ENCODE data around the gene POLA2. TPM values are rescaled to one million over a fixed set of nuclear protein-coding genes. Genes with fewer than 3 reads are reported as not detected.

Gene POLA2
- total RNA-seq, 1 experiment from 2014 or later = 35.6 TPM

DNA sequence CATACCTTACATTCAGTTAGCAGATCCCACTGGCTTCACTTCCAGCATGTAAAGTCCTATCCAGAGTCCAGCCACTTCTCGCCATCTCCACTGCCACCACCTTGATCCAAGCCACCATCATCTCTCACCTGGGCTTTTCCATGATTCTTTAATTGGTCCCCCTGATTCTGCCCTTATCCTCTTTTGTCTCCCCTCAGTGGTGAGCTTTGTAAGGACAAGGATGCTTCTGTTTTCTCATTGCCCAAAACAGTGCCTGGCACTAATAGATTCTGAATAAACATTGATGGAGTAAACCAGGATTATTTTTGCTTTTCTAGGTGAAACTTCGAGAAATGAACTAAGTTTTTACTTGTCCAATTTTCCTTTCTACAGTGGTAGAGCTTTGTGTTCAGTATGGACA lies 4.4 kb downstream of the POLA2 start:
- peaks cover 48% of the 10 kb centered on the region for H3K36me3 Mint-ChIP-seq
- POLR2A ChIA-PET = no interaction called here

DNA sequence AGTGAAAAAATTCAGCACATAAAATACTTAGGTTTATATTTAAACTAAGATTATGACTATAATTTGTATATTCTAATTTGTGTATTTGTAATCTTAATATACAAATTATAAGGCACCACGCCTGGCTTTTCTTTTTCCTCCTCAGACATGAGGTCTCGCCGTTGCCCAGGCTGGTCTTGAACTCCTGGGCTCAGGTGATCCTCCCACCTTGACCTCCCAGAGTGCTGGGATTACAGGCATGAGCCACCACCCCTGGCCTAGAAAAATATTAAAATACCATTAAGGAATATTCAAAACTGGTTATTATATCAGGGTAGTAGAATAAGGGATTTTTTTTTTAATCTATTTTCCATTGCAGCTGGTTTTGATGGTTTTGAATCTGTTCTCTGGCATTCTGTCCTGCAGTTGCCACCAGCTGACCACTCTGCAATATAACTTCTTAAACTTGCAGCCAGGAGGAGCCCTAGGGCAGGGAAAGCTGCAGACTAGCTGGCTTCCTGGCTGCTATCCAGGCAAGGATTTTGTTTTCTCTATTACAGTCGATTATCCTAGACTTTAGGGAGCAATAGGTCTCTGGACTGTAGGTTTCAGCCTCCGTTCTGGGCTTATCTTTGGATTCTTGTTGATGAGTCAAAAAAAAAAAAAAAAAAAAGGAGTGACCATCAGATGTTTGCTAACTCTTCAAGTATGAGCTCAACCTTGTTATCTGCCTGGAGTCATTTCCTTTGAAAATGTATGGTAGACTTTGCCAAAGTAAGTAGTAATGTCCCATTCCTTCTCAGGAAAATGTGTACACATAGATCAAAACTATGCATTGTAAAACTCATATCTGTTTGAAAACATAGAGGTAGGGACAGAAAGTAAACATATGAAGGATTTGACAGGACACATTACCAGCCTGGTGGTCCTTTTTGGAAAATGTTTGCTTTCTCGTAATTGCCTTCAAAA lies 13.2 kb downstream of the POLA2 start:
- Mint-ChIP-seq H3K27ac (no peak overlapping the region), H3K9me3 (no peaks in the 10 kb centered on the region), H3K27me3 (ENCODE audit: low read depth) (no peaks in the 10 kb centered on the region), H3K4me3 (no peak overlapping the region), H3K36me3 (peaks cover 53% of the 10 kb centered on the region), H3K4me1 (peaks cover 9% of the 10 kb centered on the region)
- ChIA-PET CTCF (interaction anchor here (0.5 to 7.0 kb wide), 61 partner anchors 9 to 750 kb away, joined by 3 to 156 read pairs (median 5); partner anchors contain the start of genes ARL2, CAPN1, CDC42EP2 and DPF2), POLR2A (interaction anchor here (0.6 to 1.5 kb wide), 10 partner anchors 13 to 327 kb away, joined by 3 to 7 read pairs (median 4); partner anchors contain the start of gene POLA2)
- no peak for TF ChIP-seq RELA (CRISPR knock-in tag; IDR thresholded peaks at IDR 0.05; ENCODE audit: borderline replicate concordance)
- TF ChIP-seq, protein P1, sequence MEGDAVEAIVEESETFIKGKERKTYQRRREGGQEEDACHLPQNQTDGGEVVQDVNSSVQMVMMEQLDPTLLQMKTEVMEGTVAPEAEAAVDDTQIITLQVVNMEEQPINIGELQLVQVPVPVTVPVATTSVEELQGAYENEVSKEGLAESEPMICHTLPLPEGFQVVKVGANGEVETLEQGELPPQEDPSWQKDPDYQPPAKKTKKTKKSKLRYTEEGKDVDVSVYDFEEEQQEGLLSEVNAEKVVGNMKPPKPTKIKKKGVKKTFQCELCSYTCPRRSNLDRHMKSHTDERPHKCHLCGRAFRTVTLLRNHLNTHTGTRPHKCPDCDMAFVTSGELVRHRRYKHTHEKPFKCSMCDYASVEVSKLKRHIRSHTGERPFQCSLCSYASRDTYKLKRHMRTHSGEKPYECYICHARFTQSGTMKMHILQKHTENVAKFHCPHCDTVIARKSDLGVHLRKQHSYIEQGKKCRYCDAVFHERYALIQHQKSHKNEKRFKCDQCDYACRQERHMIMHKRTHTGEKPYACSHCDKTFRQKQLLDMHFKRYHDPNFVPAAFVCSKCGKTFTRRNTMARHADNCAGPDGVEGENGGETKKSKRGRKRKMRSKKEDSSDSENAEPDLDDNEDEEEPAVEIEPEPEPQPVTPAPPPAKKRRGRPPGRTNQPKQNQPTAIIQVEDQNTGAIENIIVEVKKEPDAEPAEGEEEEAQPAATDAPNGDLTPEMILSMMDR (IDR thresholded peaks at IDR 0.05) = peak; percentile 43; the same call in 1 of the 2 replicates
- DNase-seq (ENCODE audit: low spot score) (peak; percentile 65), ATAC-seq (peak; percentile 97)

More for the DNA sequence above, 4.4 kb downstream of the POLA2 start:
- Mint-ChIP-seq H3K27me3 (ENCODE audit: low read depth) (peaks cover 1% of the 10 kb centered on the region), H3K9me3 (no peaks in the 10 kb centered on the region), H3K4me3 (no peak overlapping the region), H3K27ac (no peak overlapping the region; the same call in 1 of the 2 replicates), H3K4me1 (peaks cover 14% of the 10 kb centered on the region)
- DNase-seq (ENCODE audit: low spot score) = peak; percentile 25
- TF ChIP-seq ELF4 (CRISPR knock-in tag; IDR thresholded peaks at IDR 0.05; ENCODE audit: low read depth) (no peak), IRF2 (CRISPR knock-in tag; IDR thresholded peaks at IDR 0.05; ENCODE audit: borderline replicate concordance, low read depth) (no peak)
- TF ChIP-seq, protein P1 (IDR thresholded peaks at IDR 0.05) = peak; percentile 33; the same call in 1 of the 2 replicates
- ATAC-seq = no peak
- CTCF ChIA-PET = interaction anchor here (0.6 to 6.4 kb wide), 29 partner anchors 9 to 378 kb away, joined by 3 to 51 read pairs (median 4); partner anchors contain the start of genes DPF2, TM7SF2 and ZNHIT2

DNA sequence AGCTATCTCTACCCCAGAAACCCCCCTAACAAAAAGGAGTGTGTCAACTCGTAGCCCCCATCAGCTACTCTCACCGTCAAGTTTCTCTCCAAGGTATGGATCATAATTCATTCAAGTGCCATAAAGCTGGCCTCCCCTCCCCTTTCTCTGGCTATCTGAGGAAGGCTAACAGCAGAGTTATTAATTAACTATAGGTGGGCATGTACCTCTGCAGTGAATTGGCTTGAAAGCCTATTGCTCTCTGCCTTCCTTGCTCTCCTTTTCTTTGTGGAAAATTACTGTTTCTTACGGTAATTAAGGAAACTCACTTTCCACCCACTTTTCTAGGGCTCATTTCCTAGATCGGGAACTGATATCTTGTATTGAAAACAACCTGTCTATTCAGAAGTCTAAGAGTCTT lies 14.1 kb downstream of the POLA2 start:
- ATAC-seq = no peak
- Mint-ChIP-seq H3K27me3 (ENCODE audit: low read depth) (no peaks in the 10 kb centered on the region), H3K4me3 (no peak overlapping the region), H3K36me3 (peaks cover 49% of the 10 kb centered on the region), H3K27ac (no peak overlapping the region), H3K9me3 (no peaks in the 10 kb centered on the region), H3K4me1 (peaks cover 9% of the 10 kb centered on the region)
- no peak for DNase-seq (ENCODE audit: low spot score)
- ChIA-PET POLR2A (interaction anchor here (0.6 to 0.7 kb wide), 4 partner anchors 14 to 326 kb away, joined by 3 to 6 read pairs (median 4); partner anchors contain the start of gene POLA2), CTCF (interaction anchor here (0.6 to 7.0 kb wide), 37 partner anchors 12 to 474 kb away, joined by 3 to 156 read pairs (median 6); partner anchors contain the start of genes ARL2, CAPN1, CDC42EP2 and DPF2)
- no peak for TF ChIP-seq NFYB (CRISPR knock-in tag; conservative IDR thresholded peaks at IDR 0.05; ENCODE audit: low read depth)
- TF ChIP-seq OVOL2 (CRISPR knock-in tag; IDR thresholded peaks at IDR 0.05; ENCODE audit: borderline replicate concordance) = no peak
- TF ChIP-seq, protein P2, sequence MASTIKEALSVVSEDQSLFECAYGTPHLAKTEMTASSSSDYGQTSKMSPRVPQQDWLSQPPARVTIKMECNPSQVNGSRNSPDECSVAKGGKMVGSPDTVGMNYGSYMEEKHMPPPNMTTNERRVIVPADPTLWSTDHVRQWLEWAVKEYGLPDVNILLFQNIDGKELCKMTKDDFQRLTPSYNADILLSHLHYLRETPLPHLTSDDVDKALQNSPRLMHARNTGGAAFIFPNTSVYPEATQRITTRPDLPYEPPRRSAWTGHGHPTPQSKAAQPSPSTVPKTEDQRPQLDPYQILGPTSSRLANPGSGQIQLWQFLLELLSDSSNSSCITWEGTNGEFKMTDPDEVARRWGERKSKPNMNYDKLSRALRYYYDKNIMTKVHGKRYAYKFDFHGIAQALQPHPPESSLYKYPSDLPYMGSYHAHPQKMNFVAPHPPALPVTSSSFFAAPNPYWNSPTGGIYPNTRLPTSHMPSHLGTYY (CRISPR knock-in tag; IDR thresholded peaks at IDR 0.05) = no peak
- no peak for TF ChIP-seq FOXK1 (CRISPR knock-in tag; IDR thresholded peaks at IDR 0.05)
- TF ChIP-seq ZNF416 (CRISPR knock-in tag; IDR thresholded peaks at IDR 0.05) = no peak
- TF ChIP-seq ZNF263 (CRISPR knock-in tag; IDR thresholded peaks at IDR 0.05; ENCODE audit: low read depth) = no peak
- no peak for TF ChIP-seq ZNF317 (CRISPR knock-in tag; IDR thresholded peaks at IDR 0.05; ENCODE audit: borderline replicate concordance, low read depth)
- TF ChIP-seq TCF7 (CRISPR knock-in tag; IDR thresholded peaks at IDR 0.05; ENCODE audit: low read depth) = no peak
- TF ChIP-seq, protein P3, sequence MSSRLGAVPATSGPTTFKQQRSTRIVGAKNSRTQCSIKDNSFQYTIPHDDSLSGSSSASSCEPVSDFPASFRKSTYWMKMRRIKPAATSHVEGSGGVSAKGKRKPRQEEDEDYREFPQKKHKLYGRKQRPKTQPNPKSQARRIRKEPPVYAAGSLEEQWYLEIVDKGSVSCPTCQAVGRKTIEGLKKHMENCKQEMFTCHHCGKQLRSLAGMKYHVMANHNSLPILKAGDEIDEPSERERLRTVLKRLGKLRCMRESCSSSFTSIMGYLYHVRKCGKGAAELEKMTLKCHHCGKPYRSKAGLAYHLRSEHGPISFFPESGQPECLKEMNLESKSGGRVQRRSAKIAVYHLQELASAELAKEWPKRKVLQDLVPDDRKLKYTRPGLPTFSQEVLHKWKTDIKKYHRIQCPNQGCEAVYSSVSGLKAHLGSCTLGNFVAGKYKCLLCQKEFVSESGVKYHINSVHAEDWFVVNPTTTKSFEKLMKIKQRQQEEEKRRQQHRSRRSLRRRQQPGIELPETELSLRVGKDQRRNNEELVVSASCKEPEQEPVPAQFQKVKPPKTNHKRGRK (CRISPR knock-in tag; IDR thresholded peaks at IDR 0.05; ENCODE audit: borderline replicate concordance) = no peak
- TF ChIP-seq, protein P4, sequence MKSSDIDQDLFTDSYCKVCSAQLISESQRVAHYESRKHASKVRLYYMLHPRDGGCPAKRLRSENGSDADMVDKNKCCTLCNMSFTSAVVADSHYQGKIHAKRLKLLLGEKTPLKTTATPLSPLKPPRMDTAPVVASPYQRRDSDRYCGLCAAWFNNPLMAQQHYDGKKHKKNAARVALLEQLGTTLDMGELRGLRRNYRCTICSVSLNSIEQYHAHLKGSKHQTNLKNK (CRISPR knock-in tag; IDR thresholded peaks at IDR 0.05) = no peak
- no peak for TF ChIP-seq JUN (CRISPR knock-in tag; IDR thresholded peaks at IDR 0.05)
- TF ChIP-seq ZNF671 (CRISPR knock-in tag; IDR thresholded peaks at IDR 0.05) = no peak
- TF ChIP-seq HMGA2 (CRISPR knock-in tag; IDR thresholded peaks at IDR 0.05) = no peak
- TF ChIP-seq, protein P5, sequence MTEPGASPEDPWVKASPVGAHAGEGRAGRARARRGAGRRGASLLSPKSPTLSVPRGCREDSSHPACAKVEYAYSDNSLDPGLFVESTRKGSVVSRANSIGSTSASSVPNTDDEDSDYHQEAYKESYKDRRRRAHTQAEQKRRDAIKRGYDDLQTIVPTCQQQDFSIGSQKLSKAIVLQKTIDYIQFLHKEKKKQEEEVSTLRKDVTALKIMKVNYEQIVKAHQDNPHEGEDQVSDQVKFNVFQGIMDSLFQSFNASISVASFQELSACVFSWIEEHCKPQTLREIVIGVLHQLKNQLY (CRISPR knock-in tag; IDR thresholded peaks at IDR 0.05) = no peak
- TF ChIP-seq, protein P6, sequence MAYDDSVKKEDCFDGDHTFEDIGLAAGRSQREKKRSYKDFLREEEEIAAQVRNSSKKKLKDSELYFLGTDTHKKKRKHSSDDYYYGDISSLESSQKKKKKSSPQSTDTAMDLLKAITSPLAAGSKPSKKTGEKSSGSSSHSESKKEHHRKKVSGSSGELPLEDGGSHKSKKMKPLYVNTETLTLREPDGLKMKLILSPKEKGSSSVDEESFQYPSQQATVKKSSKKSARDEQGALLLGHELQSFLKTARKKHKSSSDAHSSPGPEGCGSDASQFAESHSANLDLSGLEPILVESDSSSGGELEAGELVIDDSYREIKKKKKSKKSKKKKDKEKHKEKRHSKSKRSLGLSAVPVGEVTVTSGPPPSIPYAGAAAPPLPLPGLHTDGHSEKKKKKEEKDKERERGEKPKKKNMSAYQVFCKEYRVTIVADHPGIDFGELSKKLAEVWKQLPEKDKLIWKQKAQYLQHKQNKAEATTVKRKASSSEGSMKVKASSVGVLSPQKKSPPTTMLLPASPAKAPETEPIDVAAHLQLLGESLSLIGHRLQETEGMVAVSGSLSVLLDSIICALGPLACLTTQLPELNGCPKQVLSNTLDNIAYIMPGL (CRISPR knock-in tag; IDR thresholded peaks at IDR 0.05) = no peak
